ENCODE data around the gene PIEZO1. TPM values are rescaled to one million over a fixed set of nuclear protein-coding genes. Genes with fewer than 3 reads are reported as not detected.

Gene PIEZO1
- total and polyA plus RNA-seq, 9 of the 15 experiments (the other 6 are each of a cell fraction or from before 2014, with no cell fraction given), result 3.6 to 432 (median 131) TPM

DNA sequence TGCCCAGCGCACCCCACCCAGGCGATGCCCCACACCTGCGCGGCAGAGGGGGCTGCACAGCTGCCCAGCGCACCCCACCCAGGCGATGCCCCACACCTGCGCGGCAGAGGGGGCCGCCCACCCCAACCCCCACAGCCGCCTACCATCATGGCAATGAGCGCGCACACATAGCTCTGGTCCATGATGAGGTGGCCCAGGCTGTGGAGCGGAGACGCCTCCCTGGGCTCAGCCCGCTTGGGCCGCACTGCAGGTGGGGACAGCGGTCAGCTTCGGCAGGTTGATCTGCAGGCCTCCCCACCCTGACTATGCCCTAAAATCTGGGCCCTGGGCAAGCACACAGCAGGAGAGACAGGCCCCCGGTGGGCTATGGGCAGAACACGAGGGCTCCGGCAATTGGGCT lies 48.5 kb downstream of the PIEZO1 start:
- H3K27me3 ChIP-seq (ENCODE audit: control insufficient read depth in 2 of 2, insufficient read depth in 2 of 2, low read length in 2 of 2), result no peaks in the 10 kb centered on the region
- no peak overlapping the region for H2AFZ ChIP-seq (ENCODE audit: low read depth, low read length)
- WGBS (ENCODE audit: insufficient coverage, low coverage, missing lambda C conversion rate), result 96% methylated on average over 15 of the region's 21 CpGs
- DNase-seq (ENCODE audit: extremely low read depth in 1 of 4, low spot score in 3 of 4), result no peak
- peaks cover 99% of the 10 kb centered on the region for H3K36me3 ChIP-seq (ENCODE audit: control insufficient read depth, insufficient read depth, low read length)
- H3K27ac ChIP-seq (ENCODE audit: extremely low read depth, low read depth, low read length), result no peak overlapping the region
- intact Hi-C loops (cut with micrococcal nuclease) (loop anchor here (2.0 kb wide), 1 partner anchor 48 kb away; the partner anchor contains the start of gene PIEZO1), in situ Hi-C loops (cut with MboI) (no loop called here)
- no peak for FAIRE-seq
- H3K9me1 ChIP-seq (ENCODE audit: control insufficient read depth, insufficient read depth, low read length), result no peaks in the 10 kb centered on the region
- no peak overlapping the region for H3K4me3 ChIP-seq
- CTCF ChIA-PET (ENCODE audit: low intra/inter-chr PET ratio), result interaction anchor here (0.6 to 3.1 kb wide), 8 partner anchors 45 to 480 kb away, joined by 3 to 51 read pairs (median 6); partner anchors contain the start of genes APRT and PIEZO1
- peaks cover 0 to 94% of the 10 kb centered on the region in 2 experiments; a peak in 3 of 5 replicates for H3K4me1 ChIP-seq (replicated peaks in 1 of 2; ENCODE audit: control insufficient read depth in 2 of 2, insufficient read depth in 2 of 2, low read length in 2 of 2)
- POLR2A ChIA-PET, result interaction anchor here (1.3 to 1.7 kb wide), 6 partner anchors 10 to 73 kb away, joined by 4 to 17 read pairs (median 5); no protein-coding TSS in a partner anchor
- TF ChIP-seq, protein P1, sequence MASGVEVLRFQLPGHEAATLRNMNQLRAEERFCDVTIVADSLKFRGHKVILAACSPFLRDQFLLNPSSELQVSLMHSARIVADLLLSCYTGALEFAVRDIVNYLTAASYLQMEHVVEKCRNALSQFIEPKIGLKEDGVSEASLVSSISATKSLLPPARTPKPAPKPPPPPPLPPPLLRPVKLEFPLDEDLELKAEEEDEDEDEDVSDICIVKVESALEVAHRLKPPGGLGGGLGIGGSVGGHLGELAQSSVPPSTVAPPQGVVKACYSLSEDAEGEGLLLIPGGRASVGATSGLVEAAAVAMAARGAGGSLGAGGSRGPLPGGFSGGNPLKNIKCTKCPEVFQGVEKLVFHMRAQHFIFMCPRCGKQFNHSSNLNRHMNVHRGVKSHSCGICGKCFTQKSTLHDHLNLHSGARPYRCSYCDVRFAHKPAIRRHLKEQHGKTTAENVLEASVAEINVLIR (CRISPR knock-in tag; IDR thresholded peaks at IDR 0.05), result no peak
- no peak for TF ChIP-seq BACH1 (tag; IDR thresholded peaks at IDR 0.05)
- peak; percentile 61 for TF ChIP-seq POLR2G (IDR thresholded peaks at IDR 0.05; ENCODE audit: low read depth, low read length)
- TF ChIP-seq RBM22 (IDR thresholded peaks at IDR 0.05; ENCODE audit: low read depth, low read length, poor library complexity, severe bottlenecking), result peak; percentile 80
- ATAC-seq, result no peak
- no peak overlapping the region for H3K4me2 ChIP-seq (ENCODE audit: insufficient read depth, low read length)
- H4K20me1 ChIP-seq (replicated peaks; ENCODE audit: control insufficient read depth, insufficient read depth, low read length), result peaks cover 8% of the 10 kb centered on the region
- no peak overlapping the region for H3K9ac ChIP-seq (ENCODE audit: insufficient read depth in 1 of 2, low read depth in 2 of 2, low read length in 2 of 2)
- BruUV-seq (replicated peaks), result no TSS peak
- H3K79me2 ChIP-seq (ENCODE audit: control insufficient read depth, insufficient read depth, low read length), result peaks cover 7% of the 10 kb centered on the region; the same call in 2 of the 3 replicates
- H3K9me3 ChIP-seq (replicated peaks; ENCODE audit: control insufficient read depth, insufficient read depth, low read depth, low read length), result no peaks in the 10 kb centered on the region
